Gastroesophageal sphincter (tissue), 4 donors: ENCODE data around the gene ROPN1L. TPM values are rescaled to one million over a fixed set of nuclear protein-coding genes. Genes with fewer than 3 reads are reported as not detected.
A peak's percentile ranks its signal among the peaks of the same experiment; 100 is the strongest.

Source experiments
- ATAC-seq: fragments of 150-250 bp; one replicate; pipeline ENCODE4 v1.9.1; 2016; ENCODE audit warnings: mild to moderate bottlenecking, moderate library complexity
- H3K27ac ChIP-seq, 4 donors: fragments of 200-600 bp; sonication (generic) in 3 of 4; 1 replicate in 3 of 4; 2 replicates in 1 of 4; pipeline ENCODE4 v1.5.1; 2016 to 2019
- H3K27me3 ChIP-seq: fragments of 200-600 bp; sonication (generic); one replicate; pipeline ENCODE4 v1.5.1; 2019
- H3K36me3 ChIP-seq, 2 donors: fragments of 200-600 bp; sonication (generic); one replicate each; pipeline ENCODE4 v1.5.1; 2019; ENCODE audit warnings: control low read depth in 1 of 2
- H3K4me1 ChIP-seq, 3 donors: fragments of 200-600 bp; sonication (generic); 1 replicate in 2 of 3; 2 replicates in 1 of 3; pipeline ENCODE4 v1.5.1; 2016 to 2019; ENCODE audit warnings: control low read depth in 2 of 3
- H3K4me3 ChIP-seq, 2 donors: fragments of 200-600 bp; sonication (generic); one replicate each; pipeline ENCODE4 v1.5.1; 2019; ENCODE audit warnings: mild to moderate bottlenecking in 1 of 2, moderate library complexity in 1 of 2
- H3K9me3 ChIP-seq, 3 donors: fragments of 200-600 bp; sonication (generic); one replicate each; pipeline ENCODE4 v1.5.1; 2017 to 2019; ENCODE audit warnings: control low read depth in 2 of 3
- EP300 ChIP-seq: sonication (generic); formaldehyde crosslinking; IDR thresholded peaks from one replicate; pipeline ENCODE4 v1.6.1; 2017; ENCODE audit warnings: antibody characterized with exemption, mild to moderate bottlenecking
- POLR2A ChIP-seq, 2 donors: fragments of 450-650 bp; IDR thresholded peaks; one replicate each; pipeline ENCODE4 v1.6.1; 2017; ENCODE audit warnings: antibody characterized with exemption in 2 of 2, mild to moderate bottlenecking in 2 of 2, moderate library complexity in 1 of 2
- POLR2AphosphoS5 ChIP-seq: sonication (generic); formaldehyde crosslinking; IDR thresholded peaks from one replicate; pipeline ENCODE4 v1.6.1; 2017; ENCODE audit warnings: antibody characterized with exemption
- WGBS, 2 donors: methylation state at CpG; one replicate each; pipeline ENCODE4 v1.1.5; 2018; ENCODE audit warnings: low coverage in 1 of 2; 5-methylcytosine and 5-hydroxymethylcytosine counted together
- total RNA-seq, 4 donors: library from RNA; depleted of rRNA; stranded (reverse); fragments of >200 nt; gene quantifications; one replicate each; pipeline ENCODE4 v1.1.0, GENCODE V29; 2016
- TF ChIP-seq, protein P1 (sequence below), 4 experiments: fragments of 200-600 bp in 2 of 4; fragments of 450-650 bp in 2 of 4; sonication (generic) in 1 of 4; IDR thresholded peaks; one replicate each; pipeline ENCODE4 v1.5.1; 2017 to 2019; ENCODE audit warnings: antibody characterized with exemption in 4 of 4, mild to moderate bottlenecking in 2 of 4, moderate library complexity in 2 of 4

ROPN1L gene
- total RNA-seq, 4 donors from 2014 or later: 1.1 TPM; not detected in 3

DNA sequence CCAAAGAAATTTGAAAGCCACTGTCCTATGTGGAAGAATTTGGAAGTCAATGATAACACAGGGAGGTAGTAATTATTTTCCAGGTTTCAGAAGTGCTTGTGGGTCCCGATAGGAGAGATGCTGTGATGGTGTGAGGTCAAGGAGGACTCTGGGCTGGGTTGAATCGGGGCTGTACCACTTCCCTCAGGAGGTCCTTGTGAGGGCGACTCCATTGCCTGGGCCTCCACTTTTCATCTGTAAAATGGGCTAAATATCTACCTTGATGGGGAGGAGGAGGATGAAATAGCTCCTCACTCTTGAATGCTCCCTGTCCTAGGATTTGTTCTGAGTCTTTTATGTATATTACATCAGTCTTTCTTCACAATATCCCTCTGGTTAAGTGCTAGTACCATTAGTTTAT lies 59.0 kb downstream of the ROPN1L start:
- TF ChIP-seq POLR2AphosphoS5: no peak
- no peak for TF ChIP-seq EP300
- no peak for TF ChIP-seq POLR2A (IDR thresholded peaks at IDR 0.05)
- TF ChIP-seq, protein P1, sequence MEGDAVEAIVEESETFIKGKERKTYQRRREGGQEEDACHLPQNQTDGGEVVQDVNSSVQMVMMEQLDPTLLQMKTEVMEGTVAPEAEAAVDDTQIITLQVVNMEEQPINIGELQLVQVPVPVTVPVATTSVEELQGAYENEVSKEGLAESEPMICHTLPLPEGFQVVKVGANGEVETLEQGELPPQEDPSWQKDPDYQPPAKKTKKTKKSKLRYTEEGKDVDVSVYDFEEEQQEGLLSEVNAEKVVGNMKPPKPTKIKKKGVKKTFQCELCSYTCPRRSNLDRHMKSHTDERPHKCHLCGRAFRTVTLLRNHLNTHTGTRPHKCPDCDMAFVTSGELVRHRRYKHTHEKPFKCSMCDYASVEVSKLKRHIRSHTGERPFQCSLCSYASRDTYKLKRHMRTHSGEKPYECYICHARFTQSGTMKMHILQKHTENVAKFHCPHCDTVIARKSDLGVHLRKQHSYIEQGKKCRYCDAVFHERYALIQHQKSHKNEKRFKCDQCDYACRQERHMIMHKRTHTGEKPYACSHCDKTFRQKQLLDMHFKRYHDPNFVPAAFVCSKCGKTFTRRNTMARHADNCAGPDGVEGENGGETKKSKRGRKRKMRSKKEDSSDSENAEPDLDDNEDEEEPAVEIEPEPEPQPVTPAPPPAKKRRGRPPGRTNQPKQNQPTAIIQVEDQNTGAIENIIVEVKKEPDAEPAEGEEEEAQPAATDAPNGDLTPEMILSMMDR (IDR thresholded peaks at IDR 0.05): no peak
- H3K36me3 ChIP-seq: no peaks in the 10 kb centered on the region
- 80 to 94% methylated on average over 1 to 3 of the region's 3 CpGs for WGBS, 2 donors

DNA sequence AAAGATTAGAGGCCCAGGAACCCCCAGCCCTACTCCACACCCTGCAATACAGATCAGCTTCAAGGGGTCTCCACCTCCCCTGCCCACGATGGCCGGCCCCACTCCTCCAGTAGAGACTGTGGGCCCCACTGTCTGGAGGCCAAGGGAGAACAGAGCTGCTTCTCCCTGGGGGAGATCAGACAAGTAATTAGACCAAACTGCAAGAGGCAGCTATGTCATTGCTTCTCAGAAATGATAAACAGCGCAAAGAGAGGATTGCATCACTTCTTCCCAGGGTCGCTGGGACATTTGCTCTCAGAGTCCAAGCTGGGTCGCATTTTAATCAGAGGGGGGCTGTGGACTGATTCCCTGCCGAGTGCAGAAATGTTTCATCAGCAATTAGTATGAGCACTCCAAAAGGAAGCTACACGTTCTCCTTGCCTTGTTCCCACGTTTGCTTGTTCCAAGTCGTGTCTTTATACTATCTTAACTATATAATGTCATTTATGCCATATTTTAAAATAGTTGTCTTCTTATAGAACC lies 59.9 kb downstream of the ROPN1L start:
- peak; percentile 35 for ATAC-seq

More for the DNA sequence above, 59.0 kb downstream of the ROPN1L start:
- no peaks in the 10 kb centered on the region for H3K9me3 ChIP-seq
- no peak for ATAC-seq
- H3K27me3 ChIP-seq: no peaks in the 10 kb centered on the region
- no peak overlapping the region for H3K27ac ChIP-seq
- H3K4me1 ChIP-seq: no peaks in the 10 kb centered on the region
- H3K4me3 ChIP-seq: no peak overlapping the region

GRCh38 chr5:10502130-10502529 lies 60.5 kb downstream of the ROPN1L start:
- Histone ChIP-seq H3K27ac (no peak overlapping the region), H3K4me1 (no peaks in the 10 kb centered on the region), H3K36me3 (no peaks in the 10 kb centered on the region), H3K4me3 (no peak overlapping the region), H3K27me3 (no peaks in the 10 kb centered on the region), H3K9me3 (no peaks in the 10 kb centered on the region)
- no peak for ATAC-seq
- no peak for TF ChIP-seq POLR2AphosphoS5
- TF ChIP-seq POLR2A (IDR thresholded peaks at IDR 0.05): no peak
- TF ChIP-seq, protein P1 (IDR thresholded peaks at IDR 0.05): no peak
- no peak for TF ChIP-seq EP300
- WGBS, 2 donors: 93% methylated on average over 6 of the region's 8 CpGs; no CpG with 5 or more reads in 1 of the 2 donors

More for the DNA sequence above, 59.9 kb downstream of the ROPN1L start:
- no peak for TF ChIP-seq POLR2A (IDR thresholded peaks at IDR 0.05)
- no peak for TF ChIP-seq EP300
- TF ChIP-seq POLR2AphosphoS5: no peak
- TF ChIP-seq, protein P1 (IDR thresholded peaks at IDR 0.05): no peak
- H3K27ac ChIP-seq: no peak overlapping the region
- no peaks in the 10 kb centered on the region for H3K9me3 ChIP-seq
- no peak overlapping the region for H3K4me3 ChIP-seq
- no peaks in the 10 kb centered on the region for H3K4me1 ChIP-seq
- no peaks in the 10 kb centered on the region for H3K36me3 ChIP-seq
- no peaks in the 10 kb centered on the region for H3K27me3 ChIP-seq
- WGBS, 2 donors: 60 to 68% methylated on average over 4 to 7 of the region's 9 CpGs

DNA sequence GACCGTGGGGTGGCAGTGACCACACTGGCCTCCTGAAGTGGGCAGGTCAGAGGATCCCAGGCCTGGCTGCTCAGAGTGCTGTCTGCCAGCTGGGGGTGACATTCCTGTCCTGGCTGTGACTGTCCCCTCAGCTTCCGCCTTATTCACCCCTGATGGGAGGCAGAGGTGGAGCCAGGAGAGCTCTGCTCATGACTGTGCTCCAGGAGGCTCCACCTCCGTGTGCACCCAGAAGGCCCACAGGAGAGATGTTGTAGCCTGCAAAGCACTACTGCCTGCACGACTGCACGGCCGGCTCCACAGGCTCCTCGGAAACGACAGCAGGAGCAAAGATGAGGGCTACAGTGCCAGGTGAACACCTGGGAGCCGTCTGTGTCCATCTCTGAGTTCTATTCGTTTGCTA lies 60.9 kb downstream of the ROPN1L start:
- H3K9me3 ChIP-seq: no peaks in the 10 kb centered on the region
- no peaks in the 10 kb centered on the region for H3K27me3 ChIP-seq
- H3K4me1 ChIP-seq: no peaks in the 10 kb centered on the region
- no peak overlapping the region for H3K27ac ChIP-seq
- WGBS, 2 donors: 60 to 67% methylated on average over 2 to 3 of the region's 10 CpGs
- no peak for ATAC-seq
- TF ChIP-seq POLR2AphosphoS5: no peak
- no peaks in the 10 kb centered on the region for H3K36me3 ChIP-seq
- H3K4me3 ChIP-seq: no peak overlapping the region

DNA sequence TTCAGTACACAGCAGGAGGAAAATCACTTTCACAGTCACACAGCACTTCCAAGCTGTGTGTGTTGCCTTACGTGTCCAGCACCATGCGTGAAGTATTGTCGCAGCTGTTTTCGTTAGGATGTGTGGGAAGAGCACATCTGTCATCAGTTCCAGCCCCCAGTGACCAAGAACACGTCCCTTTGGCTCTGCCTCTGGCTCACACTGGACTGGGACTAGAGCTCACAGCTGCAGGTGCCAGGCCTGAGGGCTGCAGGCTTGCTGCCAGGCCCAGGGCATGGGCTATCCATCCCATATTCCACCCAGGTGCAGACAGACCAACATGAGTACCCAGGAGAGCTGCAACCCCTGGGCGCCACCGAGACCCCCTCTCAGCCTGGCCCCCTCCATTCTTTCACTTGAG lies 61.6 kb downstream of the ROPN1L start:
- no peak overlapping the region for H3K4me3 ChIP-seq
- H3K27me3 ChIP-seq: no peaks in the 10 kb centered on the region
- ATAC-seq: no peak
- no peaks in the 10 kb centered on the region for H3K4me1 ChIP-seq
- no peak overlapping the region for H3K27ac ChIP-seq
- WGBS, 2 donors: 100% methylated on average over 1 of the region's 7 CpGs
- no peaks in the 10 kb centered on the region for H3K36me3 ChIP-seq
- TF ChIP-seq, protein P1 (IDR thresholded peaks at IDR 0.05): no peak
- TF ChIP-seq POLR2A (IDR thresholded peaks at IDR 0.05) (no peak), POLR2AphosphoS5 (no peak)
- no peaks in the 10 kb centered on the region for H3K9me3 ChIP-seq
